GM19463 (cell line): ENCODE results near the gene MRPL27.
A peak's percentile ranks its signal among the peaks of the same experiment; 100 is the strongest.

Source experiments
- ATAC-seq: cut with Tn5 transposase; IDR thresholded peaks from one replicate; pipeline ENCODE4 v1.9.1; 2021; ENCODE audit warnings: mild to moderate bottlenecking, moderate library complexity; ENCODE audit not compliant: unreplicated experiment

Gene MRPL27

GRCh38 chr17:50361561-50362480, 11.2 kb downstream of the MRPL27 start:
- ATAC-seq = peak; percentile 62

GRCh38 chr17:50360486-50361115, 12.4 kb downstream of the MRPL27 start:
- ATAC-seq = no peak

- ATAC-seq = no peak
Observed at GRCh38 chr17:50359998-50360461, 13.0 kb downstream of the MRPL27 start.

- no peak for ATAC-seq
Observed at GRCh38 chr17:50359005-50359699, 13.8 kb downstream of the MRPL27 start.

GRCh38 chr17:50358177-50358576, 14.8 kb downstream of the MRPL27 start:
- ATAC-seq = no peak

- no peak for ATAC-seq
Observed at GRCh38 chr17:50356892-50357510, 16.0 kb downstream of the MRPL27 start.

GRCh38 chr17:50356418-50356817, 16.6 kb downstream of the MRPL27 start:
- ATAC-seq = no peak

GRCh38 chr17:50355701-50356341, 17.2 kb downstream of the MRPL27 start:
- ATAC-seq = no peak

GRCh38 chr17:50355336-50355700, 17.7 kb downstream of the MRPL27 start:
- ATAC-seq = no peak

GRCh38 chr17:50354776-50355175, 18.2 kb downstream of the MRPL27 start:
- no peak for ATAC-seq

- no peak for ATAC-seq
Observed at GRCh38 chr17:50354198-50354597, 18.8 kb downstream of the MRPL27 start.

GRCh38 chr17:50353600-50354195, 19.3 kb downstream of the MRPL27 start:
- ATAC-seq = no peak

GRCh38 chr17:50352693-50353599, 20.0 kb downstream of the MRPL27 start:
- ATAC-seq = no peak

- no peak for ATAC-seq
Observed at GRCh38 chr17:50352072-50352692, 20.8 kb downstream of the MRPL27 start.

- no peak for ATAC-seq
Observed at GRCh38 chr17:50350733-50351132, 22.3 kb downstream of the MRPL27 start.

GRCh38 chr17:50349243-50349600, 23.8 kb downstream of the MRPL27 start:
- ATAC-seq = no peak

GRCh38 chr17:50348522-50349242, 24.3 kb downstream of the MRPL27 start:
- no peak for ATAC-seq

GRCh38 chr17:50347894-50348291, 25.1 kb downstream of the MRPL27 start:
- ATAC-seq = no peak
